ENCODE results near the gene DACH1. TPM values are rescaled to one million over a fixed set of nuclear protein-coding genes. Genes with fewer than 3 reads are reported as not detected.

DACH1 gene
- polyA plus RNA-seq, 3 donors, result 0.03 to 0.69 (median 0.26) TPM

- WGBS (ENCODE audit: insufficient coverage), result 94% methylated on average over 3 of the region's 3 CpGs
- Histone ChIP-seq H4K20me1 (ENCODE audit: insufficient read depth, low read length) (no peaks in the 10 kb centered on the region), H3K9ac (ENCODE audit: insufficient read depth, low read length, poor library complexity, severe bottlenecking) (no peak overlapping the region), H3K4me2 (replicated peaks; ENCODE audit: extremely low read depth, low read length, poor library complexity, severe bottlenecking) (no peak overlapping the region), H3K27ac (ENCODE audit: low read depth in 1 of 2, low read length in 2 of 2) (no peak overlapping the region), H2AFZ (ENCODE audit: insufficient read depth, low read depth, low read length, poor library complexity, severe bottlenecking) (no peak overlapping the region), H3K9me3 (replicated peaks in 1 of 2; ENCODE audit: control insufficient read depth in 1 of 2, insufficient read depth in 1 of 2, low read length in 2 of 2) (no peaks in the 10 kb centered on the region), H3K4me3 (replicated peaks in 1 of 3; ENCODE audit: low read depth in 2 of 3, low read length in 3 of 3) (no peak overlapping the region), H3K79me2 (ENCODE audit: insufficient read depth, low read length) (no peaks in the 10 kb centered on the region), H3K4me1 (ENCODE audit: control insufficient read depth in 1 of 2, insufficient read depth in 2 of 2, low read length in 2 of 2) (no peaks in the 10 kb centered on the region), H3K36me3 (replicated peaks in 1 of 2; ENCODE audit: control insufficient read depth in 1 of 2, insufficient read depth in 2 of 2, low read length in 2 of 2) (no peaks in the 10 kb centered on the region), H3K27me3 (ENCODE audit: control insufficient read depth in 2 of 2, insufficient read depth in 2 of 2, low read length in 2 of 2) (no peaks in the 10 kb centered on the region)
- H3K27me3 Mint-ChIP-seq (ENCODE audit: low read depth in 3 of 3), result no peaks in the 10 kb centered on the region
- H3K9me3 Mint-ChIP-seq, result peaks cover 0 to 6% (median 0%) of the 10 kb centered on the region in 7 donors
- intact Hi-C loops (cut with micrococcal nuclease), result no loop called here
- no peak for DNase-seq
- H3K27ac Mint-ChIP-seq, result no peak overlapping the region
- no peaks in the 10 kb centered on the region for H3K4me1 Mint-ChIP-seq
- H3K36me3 Mint-ChIP-seq, result peaks cover 0 to 3% of the 10 kb centered on the region in 2 donors
- TF ChIP-seq CTCF (IDR thresholded peaks at IDR 0.05), result no peak
- no peak overlapping the region for H3K4me3 Mint-ChIP-seq
These were observed 342.8 kb downstream of the DACH1 start for GRCh38 chr13:71524245-71524612.

DNA sequence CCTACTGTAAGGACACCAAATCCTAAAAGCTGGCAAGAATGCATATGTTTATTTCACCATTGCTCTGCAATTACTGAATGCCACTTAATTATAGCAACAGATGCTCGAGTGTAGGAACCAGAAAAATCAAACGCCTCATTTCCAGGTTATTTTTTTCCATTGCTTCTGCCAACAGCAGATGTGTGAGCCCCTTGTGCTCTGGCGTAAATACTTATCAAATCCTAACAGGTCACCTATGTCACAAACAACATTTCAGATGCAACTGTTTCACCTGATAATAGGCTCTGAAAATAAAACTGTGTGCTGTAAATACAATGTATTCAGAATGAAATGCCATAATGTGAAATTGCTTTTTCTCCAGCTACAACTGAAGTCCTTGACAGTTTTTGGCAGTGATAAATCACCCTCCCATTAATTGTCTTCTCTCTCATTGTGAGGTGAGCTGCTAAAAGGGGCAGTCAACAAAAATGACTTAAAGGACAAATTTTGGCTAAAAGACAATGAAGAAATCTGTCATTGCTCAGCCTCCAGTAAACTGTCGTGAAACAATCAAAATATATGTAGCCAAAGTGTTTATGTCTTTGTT is 344.0 kb downstream of the DACH1 start:
- Mint-ChIP-seq H3K4me3 (no peak overlapping the region), H3K4me1 (no peaks in the 10 kb centered on the region), H3K9me3 (peaks cover 0 to 2% (median 0%) of the 10 kb centered on the region in 7 donors), H3K27ac (no peak overlapping the region), H3K27me3 (ENCODE audit: low read depth in 3 of 3) (no peaks in the 10 kb centered on the region), H3K36me3 (no peaks in the 10 kb centered on the region)
- Histone ChIP-seq H3K79me2 (ENCODE audit: insufficient read depth, low read length) (no peaks in the 10 kb centered on the region), H4K20me1 (ENCODE audit: insufficient read depth, low read length) (no peaks in the 10 kb centered on the region), H3K27ac (ENCODE audit: low read depth in 1 of 2, low read length in 2 of 2) (no peak overlapping the region), H3K27me3 (ENCODE audit: control insufficient read depth in 2 of 2, insufficient read depth in 2 of 2, low read length in 2 of 2) (no peaks in the 10 kb centered on the region), H2AFZ (ENCODE audit: insufficient read depth, low read depth, low read length, poor library complexity, severe bottlenecking) (no peak overlapping the region), H3K4me3 (replicated peaks in 1 of 3; ENCODE audit: low read depth in 2 of 3, low read length in 3 of 3) (no peak overlapping the region), H3K9ac (ENCODE audit: insufficient read depth, low read length, poor library complexity, severe bottlenecking) (no peak overlapping the region), H3K4me2 (replicated peaks; ENCODE audit: extremely low read depth, low read length, poor library complexity, severe bottlenecking) (no peak overlapping the region), H3K36me3 (replicated peaks in 1 of 2; ENCODE audit: control insufficient read depth in 1 of 2, insufficient read depth in 2 of 2, low read length in 2 of 2) (no peaks in the 10 kb centered on the region), H3K9me3 (replicated peaks in 1 of 2; ENCODE audit: control insufficient read depth in 1 of 2, insufficient read depth in 1 of 2, low read length in 2 of 2) (no peaks in the 10 kb centered on the region), H3K4me1 (ENCODE audit: control insufficient read depth in 1 of 2, insufficient read depth in 2 of 2, low read length in 2 of 2) (no peaks in the 10 kb centered on the region)
- WGBS (ENCODE audit: insufficient coverage), result 91% methylated on average over 2 of the region's 4 CpGs
- TF ChIP-seq CTCF (IDR thresholded peaks at IDR 0.05), result no peak
- no peak for DNase-seq
- intact Hi-C loops (cut with micrococcal nuclease), result no loop called here

Data from CD14-positive monocyte (primary cell).